ENCODE results near the gene SRA1.

Gene SRA1

GRCh38 chr5:140549237-140550144, 7.8 kb downstream of the SRA1 start:
- peak; percentile 35 for DNase-seq

- no peak for DNase-seq
Observed at GRCh38 chr5:140548791-140549190, 8.5 kb downstream of the SRA1 start.

DNA sequence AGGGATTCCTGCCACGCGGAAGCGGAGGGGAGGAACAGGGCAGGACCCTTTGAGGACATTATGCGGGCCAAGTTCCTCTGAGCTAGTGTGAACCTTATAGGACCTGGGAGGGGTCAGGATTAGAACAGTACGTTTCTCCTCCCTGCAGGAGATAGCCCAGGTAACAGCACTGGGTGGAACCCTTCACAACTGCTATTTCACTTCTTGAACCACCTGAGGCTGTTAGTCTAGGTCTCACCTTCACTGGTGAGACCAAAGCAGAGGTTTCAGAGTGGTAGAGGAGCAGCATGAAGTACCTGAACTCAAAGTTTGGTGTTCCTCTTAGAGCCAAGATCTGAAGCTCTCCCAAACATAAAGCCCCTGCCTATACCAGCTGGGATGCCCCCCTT, 9.0 kb downstream of the SRA1 start:
- DNase-seq: no peak

GRCh38 chr5:140547508-140548299, 9.6 kb downstream of the SRA1 start, which contains the start of gene EIF4EBP3:
Gene EIF4EBP3 (plus strand): TSS chr5:140547662. CDS start chr5:140547738, 76 bp downstream.
- peak; percentile 89 for DNase-seq

DNA sequence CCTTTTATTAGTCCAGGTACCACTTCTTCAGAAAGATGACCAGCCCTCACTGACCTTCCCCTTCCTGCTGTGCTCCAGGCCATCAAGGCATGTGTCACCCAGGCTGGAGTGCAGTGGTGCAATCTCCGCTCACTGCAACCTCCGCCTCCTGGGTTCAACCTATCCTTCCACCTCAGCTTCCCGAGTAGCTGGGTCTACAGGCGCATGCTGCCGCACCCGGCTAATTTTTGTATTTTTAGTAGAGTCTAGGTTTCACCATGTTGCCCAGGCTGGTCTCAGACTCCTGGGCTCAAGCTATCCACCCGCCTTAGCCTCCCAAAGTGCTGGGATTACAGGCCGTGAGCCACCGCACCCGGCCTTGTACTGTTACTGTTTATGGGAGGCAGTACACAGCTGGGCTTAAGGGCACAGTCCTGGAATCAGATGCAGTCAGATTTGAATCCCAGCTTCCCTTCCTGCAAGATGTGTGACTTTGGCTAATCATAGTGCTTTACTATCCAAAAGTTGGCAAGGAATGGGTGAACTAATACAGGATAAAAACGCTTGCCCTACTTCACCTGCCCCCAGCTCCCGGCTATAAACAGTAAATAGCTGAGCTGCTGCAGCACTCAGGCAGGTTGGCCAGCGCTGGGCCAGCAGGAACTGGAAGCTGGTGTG, 10.3 kb downstream of the SRA1 start:
- DNase-seq: no peak

- no peak for DNase-seq
Observed at GRCh38 chr5:140545606-140546005, 11.7 kb downstream of the SRA1 start.

- DNase-seq: no peak
Observed at GRCh38 chr5:140544986-140545385, 12.3 kb downstream of the SRA1 start.

GRCh38 chr5:140542972-140543371, 14.3 kb downstream of the SRA1 start:
- DNase-seq: no peak

GRCh38 chr5:140540227-140540626, 17.0 kb downstream of the SRA1 start:
- DNase-seq: no peak

- no peak for DNase-seq
Observed at GRCh38 chr5:140524003-140524402, 33.3 kb downstream of the SRA1 start.

DNA sequence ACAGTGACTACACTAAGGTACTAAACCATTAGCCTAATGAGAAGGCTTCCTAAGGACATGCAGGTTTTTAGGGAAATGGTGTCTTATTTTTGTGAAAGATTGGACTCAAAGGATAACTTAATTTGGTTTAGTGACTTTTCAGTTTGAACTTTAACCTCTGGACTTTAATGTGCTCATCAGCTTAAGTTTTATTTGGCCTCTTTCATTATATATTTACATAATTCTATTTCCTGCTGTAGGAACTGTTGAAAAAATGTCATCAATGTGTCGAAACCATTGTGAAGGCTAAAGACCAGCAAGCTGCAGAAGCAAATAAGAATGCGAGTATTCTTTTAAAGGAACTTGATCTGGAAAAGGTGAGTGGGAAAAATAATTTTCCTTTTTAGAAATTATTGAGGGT, 44.1 kb downstream of the SRA1 start:
- DNase-seq: no peak

- DNase-seq: no peak
Observed at GRCh38 chr5:140509898-140510297, 47.4 kb downstream of the SRA1 start.

DNA sequence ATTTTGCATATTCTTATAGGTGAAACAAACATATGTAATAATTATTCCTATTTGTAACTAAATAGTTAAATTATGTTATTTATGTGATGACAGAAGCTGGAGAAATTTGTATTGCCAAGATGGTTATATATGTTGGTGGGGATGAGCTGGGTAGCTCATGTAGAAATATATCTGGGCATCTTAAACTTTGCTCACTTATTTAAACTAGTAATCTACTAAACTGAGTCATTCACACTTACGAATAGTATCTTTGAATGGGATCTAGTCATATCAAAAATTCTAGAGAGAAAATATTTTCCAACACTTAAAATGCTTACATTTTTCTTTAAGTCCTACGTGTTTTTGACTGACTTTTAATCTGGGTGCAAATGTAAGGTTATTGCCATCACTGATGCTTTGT, 54.4 kb downstream of the SRA1 start:
- DNase-seq: no peak

Measured in CD4-positive, alpha-beta T cell treated with Interleukin-12 subunit alpha and Interleukin-12 subunit beta, for 1 hour (primary cell).